IMR-90 (cell line): ENCODE results near the gene TLCD4. TPM values are rescaled to one million over a fixed set of nuclear protein-coding genes. Genes with fewer than 3 reads are reported as not detected.

Experiments used
- ATAC-seq: fragments of 200-7000 bp; cut with Tn5 transposase; 2 replicates; pipeline ENCODE4 v1.9.1; 2020; ENCODE audit warnings: low read depth, mild to moderate bottlenecking, moderate library complexity
- BruUV-seq: library from RNA; stranded (reverse); fragments of 400-500 nt; replicated peaks from 2 replicates; lab custom pipeline; 2021; lab: Mats Ljungman, UMichigan
- CTCF ChIA-PET: fragments of 300-600 bp; formaldehyde crosslinking; extraction: SDS; loops from one replicate; lab custom pipeline; 2021; ENCODE audit warnings: antibody characterized with exemption; lab: Yijun Ruan, JAX
- POLR2A ChIA-PET: fragments of 300-600 bp; sonication (Branson Sonifier 250); formaldehyde crosslinking; loops from one replicate; lab custom pipeline; 2022; ENCODE audit warnings: antibody characterized with exemption; ENCODE audit not compliant: unreplicated experiment; lab: Charles Lee
- DNase-seq: peaks from one replicate; pipeline ENCODE4 v3.0.0; 2013
- H2AFZ ChIP-seq: replicated peaks from 2 replicates; pipeline ENCODE3; 2013; ENCODE audit warnings: low read length, mild to moderate bottlenecking; ENCODE audit not compliant: poor library complexity
- H2AK5ac ChIP-seq: 2 replicates; pipeline ENCODE4 v1.6.1; 2013; ENCODE audit warnings: low read depth, low read length, inconsistent platforms
- H2AK9ac ChIP-seq: replicated peaks from 2 replicates; pipeline ENCODE3; 2013; ENCODE audit warnings: mild to moderate bottlenecking, low read depth, low read length, moderate library complexity; ENCODE audit not compliant: poor library complexity
- H2BK120ac ChIP-seq: 2 replicates; pipeline ENCODE4 v1.6.1; 2013; ENCODE audit warnings: low read depth, low read length, inconsistent platforms
- H2BK15ac ChIP-seq: 3 replicates; pipeline ENCODE4 v1.6.1; 2013; ENCODE audit warnings: low read depth, low read length, inconsistent platforms
- H2BK20ac ChIP-seq: 2 replicates; pipeline ENCODE4 v1.6.1; 2013; ENCODE audit warnings: low read depth, mild to moderate bottlenecking, inconsistent platforms, low read length, moderate library complexity
- H2BK5ac ChIP-seq: 2 replicates; pipeline ENCODE4 v1.6.1; 2013; ENCODE audit warnings: mild to moderate bottlenecking, low read depth, low read length, inconsistent platforms; ENCODE audit not compliant: poor library complexity, severe bottlenecking
- H3K14ac ChIP-seq: replicated peaks from 2 replicates; pipeline ENCODE4 v1.6.1; 2013; ENCODE audit warnings: low read depth, low read length, inconsistent platforms
- H3K18ac ChIP-seq: 2 replicates; pipeline ENCODE4 v1.6.1; 2013; ENCODE audit warnings: low read depth, low read length, control low read depth
- H3K23ac ChIP-seq: 2 replicates; pipeline ENCODE4 v1.6.1; 2013; ENCODE audit warnings: low read depth, low read length, inconsistent platforms
- H3K27ac ChIP-seq: 2 replicates; pipeline ENCODE4 v1.5.1; 2013; ENCODE audit warnings: mild to moderate bottlenecking, control low read depth, low read length; ENCODE audit not compliant: insufficient read depth
- H3K27me3 ChIP-seq: 2 replicates; pipeline ENCODE4 v1.6.1; 2013; ENCODE audit warnings: low read length; ENCODE audit not compliant: control insufficient read depth, insufficient read depth
- H3K36me3 ChIP-seq: 2 replicates; pipeline ENCODE4 v1.6.1; 2013; ENCODE audit warnings: low read length, mixed read lengths; ENCODE audit not compliant: control insufficient read depth, insufficient read depth
- H3K4ac ChIP-seq: 2 replicates; pipeline ENCODE4 v1.6.1; 2013; ENCODE audit warnings: low read depth, low read length, inconsistent platforms
- H3K4me1 ChIP-seq: 2 replicates; pipeline ENCODE4 v1.6.1; 2013; ENCODE audit warnings: low read length, mixed read lengths; ENCODE audit not compliant: control insufficient read depth, insufficient read depth
- H3K4me2 ChIP-seq: 2 replicates; pipeline ENCODE4 v1.6.1; 2013; ENCODE audit warnings: low read depth, mild to moderate bottlenecking, control low read depth, low read length, moderate library complexity
- H3K4me3 ChIP-seq: 2 replicates; pipeline ENCODE4 v1.5.1; 2013; ENCODE audit warnings: low read depth, mild to moderate bottlenecking, control low read depth, low read length, moderate library complexity; ENCODE audit not compliant: insufficient read depth
- H3K56ac ChIP-seq: 2 replicates; pipeline ENCODE4 v1.6.1; 2013; ENCODE audit warnings: low read length, inconsistent platforms; ENCODE audit not compliant: insufficient read depth; ENCODE audit errors: extremely low read depth
- H3K79me1 ChIP-seq, 2 experiments: 2 replicates each; pipeline ENCODE4 v1.6.1; 2013; ENCODE audit warnings: low read length in 2 of 2, inconsistent platforms in 1 of 2, low read depth in 1 of 2
- H3K9ac ChIP-seq: 2 replicates; pipeline ENCODE4 v1.6.1; 2013; ENCODE audit warnings: low read depth, low read length, control low read depth
- H3K9me1 ChIP-seq: 2 replicates; pipeline ENCODE4 v1.6.1; 2013; ENCODE audit warnings: low read length, inconsistent platforms; ENCODE audit not compliant: insufficient read depth
- H3K9me3 ChIP-seq: 2 replicates; pipeline ENCODE4 v1.6.1; 2013; ENCODE audit warnings: low read length; ENCODE audit not compliant: control insufficient read depth, insufficient read depth
- H4K20me1 ChIP-seq: 2 replicates; pipeline ENCODE4 v1.6.1; 2013; ENCODE audit warnings: low read length, inconsistent platforms; ENCODE audit not compliant: insufficient read depth
- H4K5ac ChIP-seq: 2 replicates; pipeline ENCODE4 v1.6.1; 2013; ENCODE audit warnings: mild to moderate bottlenecking, low read depth, low read length, control low read depth
- H4K8ac ChIP-seq, 2 experiments: 2 replicates each; pipeline ENCODE4 v1.6.1; 2013; ENCODE audit warnings: low read depth in 2 of 2, low read length in 2 of 2, control low read depth in 1 of 2, inconsistent platforms in 1 of 2
- H4K91ac ChIP-seq: 2 replicates; pipeline ENCODE4 v1.6.1; 2013; ENCODE audit warnings: low read depth, low read length, inconsistent platforms; ENCODE audit not compliant: insufficient read depth
- BHLHE40 ChIP-seq: fragments of 150-350 bp; IDR thresholded peaks from 2 replicates; pipeline ENCODE4 v1.6.1; 2016; ENCODE audit warnings: mild to moderate bottlenecking, low read depth, low read length
- CHD1 ChIP-seq: IDR thresholded peaks from 2 replicates; pipeline ENCODE4 v1.6.1; 2012; ENCODE audit warnings: low read depth, low read length, improper control_type of control experiment
- MAFK ChIP-seq: IDR thresholded peaks from 2 replicates; pipeline ENCODE4 v1.6.1; 2012; ENCODE audit warnings: low read depth, low read length, improper control_type of control experiment
- MAZ ChIP-seq: IDR thresholded peaks from 2 replicates; pipeline ENCODE4 v1.6.1; 2012; ENCODE audit warnings: low read depth, mild to moderate bottlenecking, low read length, improper control_type of control experiment, moderate library complexity, borderline replicate concordance
- MXI1 ChIP-seq: IDR thresholded peaks from 2 replicates; pipeline ENCODE4 v1.6.1; 2012; ENCODE audit warnings: low read depth, mild to moderate bottlenecking, low read length, moderate library complexity, borderline replicate concordance
- NFE2L2 ChIP-seq: fragments of 150-350 bp; IDR thresholded peaks from 2 replicates; pipeline ENCODE4 v1.6.1; 2016; ENCODE audit warnings: low read depth, mild to moderate bottlenecking, low read length
- POLR2A ChIP-seq: IDR thresholded peaks from 2 replicates; pipeline ENCODE4 v1.6.1; 2012; ENCODE audit warnings: mild to moderate bottlenecking, low read depth, low read length
- RAD21 ChIP-seq: IDR thresholded peaks from 2 replicates; pipeline ENCODE4 v1.6.1; 2012; ENCODE audit warnings: low read length, improper control_type of control experiment
- RFX5 ChIP-seq: IDR thresholded peaks from 2 replicates; pipeline ENCODE4 v1.8.0; 2012; ENCODE audit warnings: low read depth, mild to moderate bottlenecking, low read length, moderate library complexity
- WGBS, 2 experiments: methylation state at CpG; one replicate each; pipeline versions ENCODE4 v1.1.5 to v1.1.7; 2013; ENCODE audit warnings: missing lambda C conversion rate in 2 of 2; ENCODE audit not compliant: insufficient read length in 1 of 2; ENCODE audit errors: extremely low coverage in 2 of 2; 5-methylcytosine and 5-hydroxymethylcytosine counted together
- dilution Hi-C: fragments of 300-500 bp; cut with HindIII; formaldehyde crosslinking; loops from one replicate; pipeline ENCODE4 v1.14.3; 2018; ENCODE audit warnings: low sequenced_read_pairs; ENCODE audit not compliant: unreplicated experiment
- in situ Hi-C: fragments of 300-500 bp; cut with MboI; formaldehyde crosslinking; loops from 3 replicates; pipeline ENCODE4 v1.14.3; 2019; ENCODE audit warnings: low sequenced_read_pairs, inconsistent platforms, mixed read lengths
- intact Hi-C: fragments of 100-400 bp; cut with micrococcal nuclease; formaldehyde crosslinking; loops from 2 replicates; pipeline ENCODE4 v1.10.0; 2022
- polyA plus RNA-seq, 3 experiments: library from polyadenylated mRNA; depleted of rRNA; stranded (reverse); fragments of >200 nt; gene quantifications; 2 replicates each; pipeline ENCODE4 v1.2.3, GENCODE V29; 2012; ENCODE audit warnings: low replicate concordance in 1 of 3
- total RNA-seq: library from RNA; depleted of rRNA; stranded (reverse); fragments of >200 nt; gene quantifications from 2 replicates; pipeline ENCODE4 v1.2.3, GENCODE V29; 2012
- TF ChIP-seq, protein P1 (sequence below): conservative IDR thresholded peaks from 2 replicates; pipeline ENCODE4 v1.5.1; 2012; ENCODE audit warnings: mild to moderate bottlenecking, low read depth, low read length, improper control_type of control experiment
- TF ChIP-seq, protein P2 (sequence below): fragments of 150-350 bp; IDR thresholded peaks from 2 replicates; pipeline ENCODE4 v1.6.1; 2017; ENCODE audit warnings: mild to moderate bottlenecking, antibody characterized with exemption, low read length, low read depth
- TF ChIP-seq, protein P3 (sequence below): fragments of 150-350 bp; IDR thresholded peaks from 2 replicates; pipeline ENCODE4 v1.6.1; 2016; ENCODE audit warnings: low read depth, mild to moderate bottlenecking, low read length, moderate library complexity, borderline replicate concordance

The TLCD4 gene
- total and polyA plus RNA-seq, 2 of the 4 experiments (the other 2 are of a cell fraction), result 0.22 to 0.36 TPM

DNA sequence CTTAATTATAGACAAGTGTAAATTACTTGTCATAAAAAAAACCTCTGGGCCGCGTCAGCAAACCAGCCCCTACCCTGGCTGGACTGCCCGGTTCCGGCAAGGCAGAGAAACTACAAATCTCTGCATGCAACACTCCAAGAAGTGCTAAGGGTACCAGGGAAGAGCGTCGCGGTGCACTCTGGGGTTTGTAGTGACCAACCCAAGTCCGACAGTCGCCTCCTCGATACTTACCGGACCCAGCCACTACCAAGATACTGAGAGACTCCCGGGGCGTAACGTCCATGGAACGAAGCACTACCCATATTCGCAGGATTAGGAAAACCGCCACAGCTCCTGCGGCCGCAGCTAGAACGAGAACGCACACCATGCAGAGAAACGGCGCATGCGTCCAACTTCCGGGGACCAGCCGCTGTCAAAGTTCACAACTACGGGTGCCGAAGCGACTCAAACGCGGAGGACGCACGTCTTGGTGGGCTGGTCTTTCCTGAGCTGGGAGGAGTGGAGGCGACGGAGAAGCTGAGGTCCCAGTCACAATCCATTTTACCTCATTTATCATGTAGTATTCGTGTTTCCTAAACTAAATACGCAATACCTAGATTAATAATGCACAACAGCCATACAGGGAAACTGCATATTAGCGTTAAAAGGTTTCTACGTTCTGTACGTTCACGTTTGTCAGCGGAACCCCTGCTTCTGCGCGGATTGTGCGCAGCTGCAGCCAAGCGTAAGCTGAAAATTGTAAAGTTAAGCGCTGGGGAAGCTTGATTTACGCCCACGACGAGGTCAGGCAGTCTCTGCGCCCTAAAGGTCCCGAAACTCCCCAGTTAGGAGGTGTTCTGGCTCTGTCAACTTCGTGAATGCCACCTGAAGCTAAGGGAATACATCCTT, 44.4 kb upstream of the TLCD4 start, which contains the start of gene ALG14:
Gene ALG14, minus strand, starts transcription at position 420 of the 888 bp plus-strand sequence. Its CDS starts 53 bp downstream, at position 367.
- peak within 1 kb of the TSS; percentile 99 for H2BK120ac ChIP-seq
- 3% methylated on average over 20 of the region's 53 CpGs; no CpG with 5 or more reads in 1 of the 2 experiments for WGBS, 2 experiments
- dilution Hi-C loops, result no loop called here

More for the DNA sequence above, 44.4 kb upstream of the TLCD4 start, which contains the start of gene ALG14:
- Histone ChIP-seq H3K4ac (peak within 1 kb of the TSS; percentile 99), H3K4me3 (peak within 1 kb of the TSS; percentile 67), H3K79me1 (peaks cover 10 to 16% of the 10 kb centered on the region in 2 experiments), H2BK5ac (peak within 1 kb of the TSS; percentile 98), H3K56ac (peak within 1 kb of the TSS; percentile 99), H2BK15ac (peak within 1 kb of the TSS; percentile 99; the same call in 1 of the 3 replicates), H3K18ac (peak within 1 kb of the TSS; percentile 97), H3K9me3 (no peaks in the 10 kb centered on the region), H3K36me3 (no peaks in the 10 kb centered on the region), H4K20me1 (no peaks in the 10 kb centered on the region), H3K9ac (peak within 1 kb of the TSS; percentile 97), H3K4me1 (peaks cover 2% of the 10 kb centered on the region; the same call in 1 of the 2 replicates), H2BK20ac (peak within 1 kb of the TSS; percentile 98), H4K91ac (peak within 1 kb of the TSS; percentile 100), H3K23ac (peak within 1 kb of the TSS; percentile 99), H3K27me3 (no peaks in the 10 kb centered on the region), H2AFZ (peak within 1 kb of the TSS; percentile 99), H2AK5ac (peak within 1 kb of the TSS; percentile 72), H4K8ac (peak within 1 kb of the TSS; percentile 89 to 100), H3K4me2 (peak within 1 kb of the TSS; percentile 93), H3K14ac (peak within 1 kb of the TSS; percentile 100), H2AK9ac (peak within 1 kb of the TSS; percentile 94), H4K5ac (peak within 1 kb of the TSS; percentile 97), H3K27ac (peak within 1 kb of the TSS; percentile 97), H3K9me1 (peaks cover 3% of the 10 kb centered on the region)
- ChIA-PET CTCF (interaction anchor here (1.2 to 2.9 kb wide), 3 partner anchors 11 to 161 kb away, joined by 3 to 13 read pairs (median 8); partner anchors contain the start of gene RWDD3), POLR2A (interaction anchor here (0.6 to 1.2 kb wide), 2 partner anchors 161 to 576 kb away, joined by 4 to 9 read pairs; partner anchors contain the start of gene RWDD3)
- BruUV-seq, result no TSS peak
- peak; percentile 96 for DNase-seq
- intact Hi-C loops, result loop anchor here (1.0 kb wide), 2 partner anchors 44 to 161 kb away; no protein-coding TSS in a partner anchor
- ATAC-seq, result peak; percentile 98
- in situ Hi-C loops, result no loop called here
- TF ChIP-seq, protein P1, sequence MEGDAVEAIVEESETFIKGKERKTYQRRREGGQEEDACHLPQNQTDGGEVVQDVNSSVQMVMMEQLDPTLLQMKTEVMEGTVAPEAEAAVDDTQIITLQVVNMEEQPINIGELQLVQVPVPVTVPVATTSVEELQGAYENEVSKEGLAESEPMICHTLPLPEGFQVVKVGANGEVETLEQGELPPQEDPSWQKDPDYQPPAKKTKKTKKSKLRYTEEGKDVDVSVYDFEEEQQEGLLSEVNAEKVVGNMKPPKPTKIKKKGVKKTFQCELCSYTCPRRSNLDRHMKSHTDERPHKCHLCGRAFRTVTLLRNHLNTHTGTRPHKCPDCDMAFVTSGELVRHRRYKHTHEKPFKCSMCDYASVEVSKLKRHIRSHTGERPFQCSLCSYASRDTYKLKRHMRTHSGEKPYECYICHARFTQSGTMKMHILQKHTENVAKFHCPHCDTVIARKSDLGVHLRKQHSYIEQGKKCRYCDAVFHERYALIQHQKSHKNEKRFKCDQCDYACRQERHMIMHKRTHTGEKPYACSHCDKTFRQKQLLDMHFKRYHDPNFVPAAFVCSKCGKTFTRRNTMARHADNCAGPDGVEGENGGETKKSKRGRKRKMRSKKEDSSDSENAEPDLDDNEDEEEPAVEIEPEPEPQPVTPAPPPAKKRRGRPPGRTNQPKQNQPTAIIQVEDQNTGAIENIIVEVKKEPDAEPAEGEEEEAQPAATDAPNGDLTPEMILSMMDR, result no peak
- TF ChIP-seq, protein P2, sequence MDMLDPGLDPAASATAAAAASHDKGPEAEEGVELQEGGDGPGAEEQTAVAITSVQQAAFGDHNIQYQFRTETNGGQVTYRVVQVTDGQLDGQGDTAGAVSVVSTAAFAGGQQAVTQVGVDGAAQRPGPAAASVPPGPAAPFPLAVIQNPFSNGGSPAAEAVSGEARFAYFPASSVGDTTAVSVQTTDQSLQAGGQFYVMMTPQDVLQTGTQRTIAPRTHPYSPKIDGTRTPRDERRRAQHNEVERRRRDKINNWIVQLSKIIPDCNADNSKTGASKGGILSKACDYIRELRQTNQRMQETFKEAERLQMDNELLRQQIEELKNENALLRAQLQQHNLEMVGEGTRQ, result no peak
- TF ChIP-seq RAD21 (no peak; the same call in 1 of the 2 replicates), MXI1 (peak; percentile 84), NFE2L2 (no peak), MAZ (peak; percentile 72; the same call in 1 of the 2 replicates), RFX5 (no peak), BHLHE40 (0 out of 2 replicates have a peak, but pooled peaks have one; percentile 19), POLR2A (peak; percentile 34; the same call in 1 of the 2 replicates), MAFK (0 out of 2 replicates have a peak, but pooled peaks have one; percentile 1), CHD1 (0 out of 2 replicates have a peak, but pooled peaks have one; percentile 63)
- TF ChIP-seq, protein P3, sequence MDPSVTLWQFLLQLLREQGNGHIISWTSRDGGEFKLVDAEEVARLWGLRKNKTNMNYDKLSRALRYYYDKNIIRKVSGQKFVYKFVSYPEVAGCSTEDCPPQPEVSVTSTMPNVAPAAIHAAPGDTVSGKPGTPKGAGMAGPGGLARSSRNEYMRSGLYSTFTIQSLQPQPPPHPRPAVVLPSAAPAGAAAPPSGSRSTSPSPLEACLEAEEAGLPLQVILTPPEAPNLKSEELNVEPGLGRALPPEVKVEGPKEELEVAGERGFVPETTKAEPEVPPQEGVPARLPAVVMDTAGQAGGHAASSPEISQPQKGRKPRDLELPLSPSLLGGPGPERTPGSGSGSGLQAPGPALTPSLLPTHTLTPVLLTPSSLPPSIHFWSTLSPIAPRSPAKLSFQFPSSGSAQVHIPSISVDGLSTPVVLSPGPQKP, result 0 out of 2 replicates have a peak, but pooled peaks have one; percentile 51
